ENCODE results near the gene TACO1.

TACO1 gene

GRCh38 chr17:63600569-63601438 lies at the start of gene TACO1:
Gene TACO1, plus strand, starts transcription at chr17:63600895. Its CDS starts 189 bp downstream, at chr17:63601084.
- peak; percentile 86 for DNase-seq

GRCh38 chr17:63552211-63552610 lies 48.5 kb upstream of the TACO1 start:
- no peak for DNase-seq

- DNase-seq: no peak
Measured at GRCh38 chr17:63555500-63556156, 45.1 kb upstream of the TACO1 start.

GRCh38 chr17:63557416-63557815 lies 43.3 kb upstream of the TACO1 start:
- DNase-seq: no peak

- DNase-seq: no peak
Measured at GRCh38 chr17:63558441-63558840, 42.3 kb upstream of the TACO1 start.

- no peak for DNase-seq
Measured at GRCh38 chr17:63561819-63562218, 38.9 kb upstream of the TACO1 start.

GRCh38 chr17:63563339-63563738 lies 37.4 kb upstream of the TACO1 start:
- DNase-seq: no peak

- no peak for DNase-seq
Measured at GRCh38 chr17:63564562-63564961, 36.1 kb upstream of the TACO1 start.

- no peak for DNase-seq
Measured at GRCh38 chr17:63567229-63567628, 33.5 kb upstream of the TACO1 start.

- no peak for DNase-seq
Measured at GRCh38 chr17:63568563-63568962, 32.1 kb upstream of the TACO1 start.

GRCh38 chr17:63571632-63572310 lies 28.9 kb upstream of the TACO1 start:
- peak; percentile 18 for DNase-seq

GRCh38 chr17:63573634-63574033 lies 27.1 kb upstream of the TACO1 start:
- DNase-seq: no peak

- no peak for DNase-seq
Measured at GRCh38 chr17:63578027-63578768, 22.5 kb upstream of the TACO1 start.

- no peak for DNase-seq
Measured at GRCh38 chr17:63578769-63579111, 22.0 kb upstream of the TACO1 start.

- DNase-seq: no peak
Measured at GRCh38 chr17:63579633-63580032, 21.1 kb upstream of the TACO1 start.

GRCh38 chr17:63587770-63588169 lies 12.9 kb upstream of the TACO1 start:
- DNase-seq: no peak

- no peak for DNase-seq
Measured at GRCh38 chr17:63588797-63589196, 11.9 kb upstream of the TACO1 start.

GRCh38 chr17:63589646-63590045 lies 11.0 kb upstream of the TACO1 start:
- no peak for DNase-seq

- DNase-seq: no peak
Measured at GRCh38 chr17:63592797-63593196, 7.9 kb upstream of the TACO1 start.

- no peak for DNase-seq
Measured at GRCh38 chr17:63595132-63595531, 5.6 kb upstream of the TACO1 start.

- peak; percentile 47 for DNase-seq
Measured at GRCh38 chr17:63596856-63597586, 3.7 kb upstream of the TACO1 start.

- peak; percentile 49 for DNase-seq
Measured at GRCh38 chr17:63598281-63598680, 2.4 kb upstream of the TACO1 start.

Measured in activated CD4-positive, alpha-beta T cell treated with anti-CD3 and anti-CD28 coated beads, Interleukin-2, Interleukin-6, amounts not matched to agents 100 ng/mL and 50 ng/mL, durations not matched to agents 16 hours and 8 hours (primary cell).